Thyroid gland (tissue), 4 donors: ENCODE measurements around the gene PTGS1.

Experiments
- POLR2A ChIP-seq, 2 donors: fragments of 450-650 bp; IDR thresholded peaks; one replicate each; pipeline ENCODE4 v1.6.1; 2017; ENCODE audit warnings: antibody characterized with exemption in 2 of 2, mild to moderate bottlenecking in 2 of 2, moderate library complexity in 1 of 2
- TF ChIP-seq, protein P1 (sequence below), 6 experiments: fragments of 200-600 bp in 3 of 6; fragments of 450-650 bp in 3 of 6; sonication (generic) in 3 of 6; IDR thresholded peaks; one replicate each; pipeline ENCODE4 v1.5.1; 2016 to 2019; ENCODE audit warnings: antibody characterized with exemption in 6 of 6, mild to moderate bottlenecking in 2 of 6, inconsistent platforms in 1 of 6, moderate library complexity in 1 of 6

DNA sequence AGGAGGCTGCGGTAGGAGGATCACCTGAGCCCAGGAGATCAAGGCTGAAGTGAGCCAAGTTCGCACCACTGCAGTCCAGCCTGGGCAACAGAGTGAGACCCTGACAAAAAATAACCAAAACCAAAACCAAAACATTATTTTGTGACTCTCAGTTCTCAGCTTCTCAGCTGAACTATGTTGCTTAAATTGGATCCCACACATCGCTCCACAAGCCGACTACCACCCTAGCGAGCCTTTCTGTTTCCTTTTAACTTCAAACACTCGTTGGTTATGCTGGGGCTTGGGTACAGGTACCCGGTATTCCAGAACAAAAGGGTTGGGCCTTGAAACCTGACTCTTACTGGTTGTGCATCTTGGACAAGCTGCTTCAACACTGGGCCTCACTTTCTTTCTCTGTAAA, 3.8 kb upstream of the PTGS1 start:
- TF ChIP-seq, protein P1, sequence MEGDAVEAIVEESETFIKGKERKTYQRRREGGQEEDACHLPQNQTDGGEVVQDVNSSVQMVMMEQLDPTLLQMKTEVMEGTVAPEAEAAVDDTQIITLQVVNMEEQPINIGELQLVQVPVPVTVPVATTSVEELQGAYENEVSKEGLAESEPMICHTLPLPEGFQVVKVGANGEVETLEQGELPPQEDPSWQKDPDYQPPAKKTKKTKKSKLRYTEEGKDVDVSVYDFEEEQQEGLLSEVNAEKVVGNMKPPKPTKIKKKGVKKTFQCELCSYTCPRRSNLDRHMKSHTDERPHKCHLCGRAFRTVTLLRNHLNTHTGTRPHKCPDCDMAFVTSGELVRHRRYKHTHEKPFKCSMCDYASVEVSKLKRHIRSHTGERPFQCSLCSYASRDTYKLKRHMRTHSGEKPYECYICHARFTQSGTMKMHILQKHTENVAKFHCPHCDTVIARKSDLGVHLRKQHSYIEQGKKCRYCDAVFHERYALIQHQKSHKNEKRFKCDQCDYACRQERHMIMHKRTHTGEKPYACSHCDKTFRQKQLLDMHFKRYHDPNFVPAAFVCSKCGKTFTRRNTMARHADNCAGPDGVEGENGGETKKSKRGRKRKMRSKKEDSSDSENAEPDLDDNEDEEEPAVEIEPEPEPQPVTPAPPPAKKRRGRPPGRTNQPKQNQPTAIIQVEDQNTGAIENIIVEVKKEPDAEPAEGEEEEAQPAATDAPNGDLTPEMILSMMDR (IDR thresholded peaks at IDR 0.05), result no peak
- TF ChIP-seq POLR2A (IDR thresholded peaks at IDR 0.05), result no peak
